HepG2 (cell line): Measurements from ENCODE around the gene VAC14. TPM values are rescaled to one million over a fixed set of nuclear protein-coding genes. Genes with fewer than 3 reads are reported as not detected.

Experiments
- ARID3A ChIP-seq: IDR thresholded peaks from 2 replicates; pipeline ENCODE4 v1.6.1; 2012; ENCODE audit warnings: low read depth, low read length, improper control_type of control experiment
- CERS6 ChIP-seq: sonication (generic); formaldehyde crosslinking; IDR thresholded peaks from 2 replicates; pipeline ENCODE4 v1.5.0; 2020; ENCODE audit warnings: missing genetic modification reagents
- DBP ChIP-seq: sonication (generic); formaldehyde crosslinking; IDR thresholded peaks from 2 replicates; pipeline ENCODE4 v1.4.0; 2020; ENCODE audit warnings: missing genetic modification reagents; ENCODE audit errors: not compliant biosample characterization
- FOSL2 ChIP-seq: sonication (generic); formaldehyde crosslinking; IDR thresholded peaks from 2 replicates; pipeline ENCODE4 v1.4.0; 2020; ENCODE audit warnings: missing genetic modification reagents
- FOXK2 ChIP-seq: fragments of 450-650 bp; IDR thresholded peaks from 2 replicates; pipeline ENCODE4 v1.6.1; 2016
- FOXO4 ChIP-seq: sonication (generic); formaldehyde crosslinking; conservative IDR thresholded peaks from 2 replicates; pipeline ENCODE4 v1.8.1; 2023; ENCODE audit warnings: missing genetic modification reagents
- GATA4 ChIP-seq: sonication (generic); IDR thresholded peaks from 2 replicates; pipeline ENCODE4 v1.6.1; 2016; ENCODE audit warnings: antibody characterized with exemption, low read depth, borderline replicate concordance
- HES4 ChIP-seq: sonication (generic); formaldehyde crosslinking; IDR thresholded peaks from 2 replicates; pipeline ENCODE4 v1.9.0; 2021; ENCODE audit warnings: mild to moderate bottlenecking, missing genetic modification reagents, borderline replicate concordance
- MLLT10 ChIP-seq: sonication (generic); formaldehyde crosslinking; IDR thresholded peaks from 2 replicates; pipeline ENCODE4 v1.4.0; 2020; ENCODE audit warnings: missing genetic modification reagents
- MLX ChIP-seq: IDR thresholded peaks from 2 replicates; pipeline ENCODE4 v1.6.1; 2016
- NAIF1 ChIP-seq: sonication (generic); formaldehyde crosslinking; IDR thresholded peaks from 2 replicates; pipeline ENCODE4 v1.5.0; 2020; ENCODE audit warnings: mild to moderate bottlenecking, missing genetic modification reagents, borderline replicate concordance
- RNF2 ChIP-seq: fragments of 450-650 bp; conservative IDR thresholded peaks from 2 replicates; pipeline ENCODE4 v1.6.1; 2016; ENCODE audit warnings: low read depth
- SP2 ChIP-seq: sonication (generic); formaldehyde crosslinking; IDR thresholded peaks from 2 replicates; pipeline ENCODE4 v1.5.1; 2020; ENCODE audit warnings: mild to moderate bottlenecking, missing genetic modification reagents
- TBX3 ChIP-seq: fragments of 450-650 bp; IDR thresholded peaks from 2 replicates; pipeline ENCODE4 v1.6.1; 2017; ENCODE audit warnings: antibody characterized with exemption, mild to moderate bottlenecking, inconsistent platforms, borderline replicate concordance
- TCF7L2 ChIP-seq: IDR thresholded peaks from 2 replicates; pipeline ENCODE4 v1.6.1; 2011; ENCODE audit warnings: mild to moderate bottlenecking, low read depth, low read length, moderate library complexity
- ZNF503 ChIP-seq: sonication (generic); formaldehyde crosslinking; IDR thresholded peaks from 2 replicates; pipeline ENCODE4 v1.4.0; 2020; ENCODE audit warnings: missing genetic modification reagents
- ZNF547 ChIP-seq: sonication (generic); formaldehyde crosslinking; IDR thresholded peaks from 2 replicates; pipeline ENCODE4 v1.5.1; 2020; ENCODE audit warnings: mild to moderate bottlenecking, missing genetic modification reagents
- ZNF746 ChIP-seq: sonication (generic); formaldehyde crosslinking; IDR thresholded peaks from 2 replicates; pipeline ENCODE4 v1.8.0; 2022; ENCODE audit warnings: mild to moderate bottlenecking, missing genetic modification reagents
- polyA plus RNA-seq, 8 experiments: library from polyadenylated mRNA; depleted of rRNA in 3 of 8; stranded (reverse) in 7 of 8; unstranded in 1 of 8; fragments of >200 nt; fragmentation: Illumina TruSeq in 4 of 8; extraction: Trizol in 4 of 8; gene quantifications; 2 replicates each; pipeline versions ENCODE4 v1.2.1 to v1.2.3, GENCODE V29; 2011 to 2016; ENCODE audit warnings: low read depth in 4 of 8, missing spikeins in 1 of 8, mixed read lengths in 1 of 8; ENCODE audit not compliant: insufficient read depth in 1 of 8
- total RNA-seq, 5 experiments: library from RNA; depleted of rRNA; stranded (reverse); fragments of >200 nt; fragmentation: Illumina TruSeq; extraction: Trizol; gene quantifications; 2 replicates each; pipeline ENCODE4 v1.2.3, GENCODE V29; 2016; ENCODE audit warnings: low read depth in 1 of 5
- TF ChIP-seq, protein P1 (sequence below): sonication (generic); formaldehyde crosslinking; IDR thresholded peaks from 2 replicates; pipeline ENCODE4 v1.8.0; 2022; ENCODE audit warnings: low read depth, missing genetic modification reagents

The VAC14 gene
- total and polyA plus RNA-seq, 2 of the 13 experiments (the other 11 are each of a cell fraction or from before 2014, with no cell fraction given), result 23.5 to 24.6 TPM

DNA sequence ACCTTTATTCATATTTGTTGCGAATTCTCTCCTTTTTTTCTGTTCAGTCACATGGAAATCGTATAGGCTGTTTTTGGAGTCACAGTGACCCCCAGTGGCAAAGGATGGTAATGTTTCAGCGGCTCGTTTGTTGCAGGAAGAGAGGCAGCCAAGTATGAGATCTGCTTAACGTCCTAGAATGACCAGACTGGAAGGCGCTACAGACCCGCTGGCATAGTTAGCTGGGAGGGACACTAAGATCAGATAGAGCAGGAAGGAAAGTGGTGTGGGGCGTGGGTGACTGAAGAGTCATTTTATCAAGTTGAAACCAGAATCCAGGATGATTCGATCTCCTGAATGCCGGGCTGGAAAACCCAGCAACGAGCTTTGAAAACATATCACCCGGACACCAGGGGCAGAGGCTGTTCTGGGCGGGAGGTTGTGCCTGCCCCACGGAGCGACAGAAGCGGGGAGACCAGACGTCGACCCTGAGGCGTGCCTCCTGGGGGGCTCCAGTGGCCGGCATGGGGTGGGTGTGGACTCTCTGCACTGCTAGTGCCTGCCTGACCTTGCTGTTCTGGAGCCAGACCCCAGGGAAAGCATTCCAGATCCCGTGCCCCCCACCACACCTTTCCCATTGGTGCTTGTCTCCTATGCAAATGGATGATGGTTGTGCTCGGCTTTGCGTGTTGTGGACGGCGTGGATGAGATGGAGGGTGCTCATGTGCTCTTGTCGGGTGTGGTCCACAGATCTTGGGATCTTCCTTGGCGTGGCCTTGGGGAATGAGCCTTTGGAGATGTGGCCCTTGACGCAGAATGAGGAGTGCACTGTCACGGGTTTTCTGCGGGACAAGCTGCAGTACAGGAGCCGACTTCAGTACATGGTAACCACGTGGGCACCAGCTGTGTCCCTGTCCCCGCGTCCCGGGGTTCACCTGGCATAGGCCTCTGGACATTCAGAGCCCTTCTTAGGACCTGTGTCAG, 146.9 kb downstream of the VAC14 start (continued):
- no peak for TF ChIP-seq HES4 (CRISPR knock-in tag)
- no peak for TF ChIP-seq NAIF1 (CRISPR knock-in tag)
- no peak for TF ChIP-seq GATA4
- no peak for TF ChIP-seq TBX3
- 0 out of 2 replicates have a peak, but pooled peaks have one; percentile 26 for TF ChIP-seq ZNF746 (CRISPR knock-in tag)
- TF ChIP-seq CERS6, result no peak
- no peak for TF ChIP-seq MLX (CRISPR knock-in tag)
- no peak for TF ChIP-seq DBP (CRISPR knock-in tag)
- no peak for TF ChIP-seq MLLT10 (CRISPR knock-in tag)
- TF ChIP-seq ZNF503 (CRISPR knock-in tag), result no peak
- TF ChIP-seq ZNF547 (CRISPR knock-in tag), result peak; percentile 64; the same call in 1 of the 2 replicates
- peak; percentile 30; the same call in 1 of the 2 replicates for TF ChIP-seq FOSL2 (CRISPR knock-in tag)
- TF ChIP-seq SP2 (CRISPR knock-in tag), result no peak
- no peak for TF ChIP-seq TCF7L2
- TF ChIP-seq, protein P1, sequence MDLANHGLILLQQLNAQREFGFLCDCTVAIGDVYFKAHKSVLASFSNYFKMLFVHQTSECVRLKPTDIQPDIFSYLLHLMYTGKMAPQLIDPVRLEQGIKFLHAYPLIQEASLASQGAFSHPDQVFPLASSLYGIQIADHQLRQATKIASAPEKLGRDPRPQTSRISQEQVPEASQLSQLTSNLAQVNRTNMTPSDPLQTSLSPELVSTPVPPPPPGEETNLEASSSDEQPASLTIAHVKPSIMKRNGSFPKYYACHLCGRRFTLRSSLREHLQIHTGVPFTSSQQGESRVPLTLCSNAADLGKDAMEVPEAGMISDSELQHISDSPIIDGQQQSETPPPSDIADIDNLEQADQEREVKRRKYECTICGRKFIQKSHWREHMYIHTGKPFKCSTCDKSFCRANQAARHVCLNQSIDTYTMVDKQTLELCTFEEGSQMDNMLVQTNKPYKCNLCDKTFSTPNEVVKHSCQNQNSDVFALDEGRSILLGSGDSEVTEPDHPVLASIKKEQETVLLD (CRISPR knock-in tag), result no peak
- no peak for TF ChIP-seq RNF2
- TF ChIP-seq FOXK2, result no peak
- TF ChIP-seq ARID3A, result 0 out of 2 replicates have a peak, but pooled peaks have one; percentile 38
- no peak for TF ChIP-seq FOXO4 (CRISPR knock-in tag)
